Epithelial cell of esophagus (primary cell): Measurements from ENCODE around the gene ADAMTS17.
A peak's percentile ranks its signal among the peaks of the same experiment; 100 is the strongest.

ENCODE experiments used
- DNase-seq: peaks from one replicate; pipeline ENCODE4 v3.0.0; 2010; ENCODE audit warnings: low read depth
- H3K4me3 ChIP-seq: 2 replicates; pipeline ENCODE4 v1.5.1; 2011; ENCODE audit warnings: mild to moderate bottlenecking, low read length, control low read depth
- TF ChIP-seq, protein P1 (sequence below): IDR thresholded peaks from 2 replicates; pipeline ENCODE4 v1.5.1; 2011; ENCODE audit warnings: low read depth, mild to moderate bottlenecking, low read length, control low read depth, inconsistent platforms; ENCODE audit not compliant: insufficient read depth; ENCODE audit errors: missing control alignments

Gene ADAMTS17

GRCh38 chr15:100234158-100235029 lies 107.4 kb downstream of the ADAMTS17 start:
- TF ChIP-seq, protein P1, sequence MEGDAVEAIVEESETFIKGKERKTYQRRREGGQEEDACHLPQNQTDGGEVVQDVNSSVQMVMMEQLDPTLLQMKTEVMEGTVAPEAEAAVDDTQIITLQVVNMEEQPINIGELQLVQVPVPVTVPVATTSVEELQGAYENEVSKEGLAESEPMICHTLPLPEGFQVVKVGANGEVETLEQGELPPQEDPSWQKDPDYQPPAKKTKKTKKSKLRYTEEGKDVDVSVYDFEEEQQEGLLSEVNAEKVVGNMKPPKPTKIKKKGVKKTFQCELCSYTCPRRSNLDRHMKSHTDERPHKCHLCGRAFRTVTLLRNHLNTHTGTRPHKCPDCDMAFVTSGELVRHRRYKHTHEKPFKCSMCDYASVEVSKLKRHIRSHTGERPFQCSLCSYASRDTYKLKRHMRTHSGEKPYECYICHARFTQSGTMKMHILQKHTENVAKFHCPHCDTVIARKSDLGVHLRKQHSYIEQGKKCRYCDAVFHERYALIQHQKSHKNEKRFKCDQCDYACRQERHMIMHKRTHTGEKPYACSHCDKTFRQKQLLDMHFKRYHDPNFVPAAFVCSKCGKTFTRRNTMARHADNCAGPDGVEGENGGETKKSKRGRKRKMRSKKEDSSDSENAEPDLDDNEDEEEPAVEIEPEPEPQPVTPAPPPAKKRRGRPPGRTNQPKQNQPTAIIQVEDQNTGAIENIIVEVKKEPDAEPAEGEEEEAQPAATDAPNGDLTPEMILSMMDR, result no peak
- no peak overlapping the region for H3K4me3 ChIP-seq
- no peak for DNase-seq

DNA sequence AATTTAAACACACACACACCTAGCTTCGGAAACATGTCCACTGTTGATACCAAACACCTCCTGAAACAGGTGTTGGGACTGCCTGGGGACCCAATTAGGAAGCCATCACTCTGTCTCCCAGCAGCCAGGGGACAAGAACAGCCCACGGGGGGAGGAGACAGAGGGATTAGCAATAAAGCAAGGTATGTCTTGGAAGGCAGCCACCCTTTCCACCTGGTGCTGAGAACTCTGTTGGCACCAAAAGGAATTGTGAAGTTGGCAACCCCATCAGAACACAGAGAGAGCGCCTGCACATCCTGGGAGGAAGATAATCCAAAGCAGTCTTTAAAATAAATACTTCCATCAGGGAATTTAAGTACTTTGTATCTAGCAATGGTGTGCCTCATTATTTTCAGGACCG lies 111.0 kb downstream of the ADAMTS17 start:
- TF ChIP-seq, protein P1, result no peak
- no peak for DNase-seq
- no peak overlapping the region for H3K4me3 ChIP-seq

- no peak overlapping the region for H3K4me3 ChIP-seq
- TF ChIP-seq, protein P1, result no peak
- no peak for DNase-seq
Observed at GRCh38 chr15:100229181-100230163, 112.3 kb downstream of the ADAMTS17 start.

DNA sequence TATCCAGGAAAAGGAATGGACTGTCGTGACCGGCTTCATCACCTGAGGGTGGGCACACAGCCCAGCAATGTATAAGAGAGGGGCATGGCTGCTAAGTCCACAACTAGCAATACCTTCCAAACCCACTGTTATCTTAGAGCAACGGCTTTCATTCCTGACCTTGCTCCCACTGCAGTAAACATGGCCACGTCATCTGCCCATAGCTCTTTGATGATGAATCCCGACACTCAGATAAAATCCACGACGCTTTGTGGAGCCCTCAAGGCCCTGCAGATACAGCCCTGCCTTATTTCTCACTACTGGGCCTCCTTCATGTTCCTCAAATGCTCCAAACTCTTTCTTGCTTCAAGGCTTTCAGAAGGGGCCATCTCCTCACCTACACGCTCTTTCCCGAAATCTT lies 114.0 kb downstream of the ADAMTS17 start:
- TF ChIP-seq, protein P1, result no peak
- no peak for DNase-seq
- no peak overlapping the region for H3K4me3 ChIP-seq

DNA sequence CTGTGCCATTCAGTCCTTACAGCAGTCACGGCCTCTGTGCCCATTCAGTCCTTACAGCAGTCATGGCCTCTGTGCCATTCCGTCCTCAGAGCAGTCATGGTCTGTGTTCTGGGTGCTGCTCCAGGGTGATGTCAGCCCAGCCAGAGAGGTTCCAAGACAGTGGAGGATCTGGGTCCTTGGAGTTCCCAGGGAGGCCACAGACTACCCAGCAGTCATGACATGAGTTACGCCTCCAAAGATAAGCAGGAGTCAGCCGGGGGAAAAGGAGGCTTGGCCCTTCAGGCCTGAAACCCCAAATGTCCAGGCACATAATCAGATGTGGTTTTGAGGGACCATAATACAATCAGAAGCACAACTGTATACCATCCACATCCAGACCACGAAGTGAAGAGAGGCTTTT lies 115.7 kb downstream of the ADAMTS17 start:
- no peak for DNase-seq
- TF ChIP-seq, protein P1, result no peak
- H3K4me3 ChIP-seq, result no peak overlapping the region

- H3K4me3 ChIP-seq, result no peak overlapping the region
- TF ChIP-seq, protein P1, result no peak
- peak; percentile 64 for DNase-seq
Observed at GRCh38 chr15:100224206-100225185, 117.3 kb downstream of the ADAMTS17 start.
